ENCODE results near the gene TCEAL7.
"Not testable (repeated sequence)": the region's sequence is repeated elsewhere in the genome, so short reads cannot be mapped to it uniquely, and the experiment has no call there.

TCEAL7 gene

GRCh38 chrX:103357871-103358270, 27.8 kb downstream of the TCEAL7 start:
- Mint-ChIP-seq H3K9me3 (no peaks in the 10 kb centered on the region), H3K27ac (no peak overlapping the region), H3K4me1 (peaks cover 15% of the 10 kb centered on the region), H3K27me3 (no peaks in the 10 kb centered on the region), H3K4me3 (no peak overlapping the region)
- DNase-seq (no peak), ATAC-seq (no peak)

DNA sequence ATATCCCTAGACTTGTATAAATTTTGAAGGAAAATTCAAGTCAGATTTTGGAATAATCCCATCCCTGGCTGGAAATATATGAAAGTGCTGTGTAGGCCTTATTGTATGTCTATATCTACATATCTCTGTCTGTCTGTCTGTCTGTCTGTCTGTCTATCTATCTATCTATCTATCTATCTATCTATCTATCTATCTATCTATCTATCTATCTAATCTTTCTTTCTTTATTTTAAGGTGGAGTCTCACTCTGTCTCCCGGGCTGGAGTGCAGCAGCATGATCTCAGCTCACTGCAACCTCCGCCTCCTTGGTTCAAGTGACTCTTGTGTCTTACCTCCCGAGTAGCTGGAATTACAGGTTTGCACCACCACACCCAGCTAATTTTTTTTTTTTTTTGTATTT, 29.6 kb downstream of the TCEAL7 start:
- not testable (repeated sequence) for H3K27me3 Mint-ChIP-seq

GRCh38 chrX:103360092-103360491, 30.1 kb downstream of the TCEAL7 start:
- no peak overlapping the region for H3K4me3 Mint-ChIP-seq
- DNase-seq (no peak), ATAC-seq (no peak)
- no peaks in the 10 kb centered on the region for H3K9me3 Mint-ChIP-seq
- no peaks in the 10 kb centered on the region for H3K27me3 Mint-ChIP-seq
- peaks cover 15% of the 10 kb centered on the region for H3K4me1 Mint-ChIP-seq
- H3K27ac Mint-ChIP-seq, result no peak overlapping the region

More for the DNA sequence above, 29.6 kb downstream of the TCEAL7 start:
- ATAC-seq, H3K27ac Mint-ChIP-seq, H3K9me3 Mint-ChIP-seq, H3K4me3 Mint-ChIP-seq, DNase-seq: not testable (repeated sequence)
- peaks cover 15% of the 10 kb centered on the region for H3K4me1 Mint-ChIP-seq

DNA sequence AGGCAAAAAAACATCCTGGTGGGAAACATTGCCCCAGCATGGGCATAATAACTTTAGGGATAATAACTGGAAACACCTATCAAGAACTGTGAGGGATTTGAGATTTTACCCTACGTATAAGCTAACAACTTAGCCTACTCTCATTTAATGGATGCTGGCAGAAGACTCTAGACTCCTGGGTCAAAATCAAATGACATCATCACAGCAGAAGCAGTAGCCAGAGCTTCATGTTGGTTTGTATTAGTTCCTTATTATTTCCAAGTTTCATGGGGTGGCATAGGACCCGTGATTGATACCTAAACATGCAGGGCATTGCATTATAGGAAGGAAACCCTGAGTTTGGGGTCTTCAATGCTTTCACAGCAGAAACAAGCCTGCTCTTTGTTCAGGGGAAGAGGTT, 30.9 kb downstream of the TCEAL7 start:
- no peak overlapping the region for H3K27ac Mint-ChIP-seq
- ATAC-seq (no peak), DNase-seq (no peak)
- no peak overlapping the region for H3K4me3 Mint-ChIP-seq
- no peaks in the 10 kb centered on the region for H3K9me3 Mint-ChIP-seq
- peaks cover 11% of the 10 kb centered on the region for H3K4me1 Mint-ChIP-seq
- H3K27me3 Mint-ChIP-seq, result no peaks in the 10 kb centered on the region

DNA sequence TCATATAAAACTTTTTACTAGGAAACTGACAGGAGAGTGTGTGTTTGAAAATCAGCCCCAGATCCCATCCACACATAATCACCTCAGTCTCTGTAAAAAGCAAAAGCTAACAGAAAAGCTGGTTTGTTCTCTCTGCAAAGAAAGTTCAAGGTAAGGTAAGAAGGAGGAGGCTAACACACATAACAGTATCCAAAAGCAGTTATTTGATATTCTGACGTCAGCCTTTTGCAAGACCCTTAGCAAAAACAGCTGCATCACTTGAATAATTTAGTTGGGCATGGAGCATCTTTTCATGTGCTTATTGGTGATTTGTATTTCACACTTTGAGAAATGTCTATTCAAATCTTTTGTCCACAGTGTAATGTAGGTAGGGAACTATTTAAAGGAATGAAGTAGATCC, 31.8 kb downstream of the TCEAL7 start:
- Mint-ChIP-seq H3K27ac (no peak overlapping the region), H3K4me1 (peaks cover 9% of the 10 kb centered on the region), H3K9me3 (no peaks in the 10 kb centered on the region), H3K4me3 (no peak overlapping the region), H3K27me3 (no peaks in the 10 kb centered on the region)
- no peak for ATAC-seq
- DNase-seq, result no peak

DNA sequence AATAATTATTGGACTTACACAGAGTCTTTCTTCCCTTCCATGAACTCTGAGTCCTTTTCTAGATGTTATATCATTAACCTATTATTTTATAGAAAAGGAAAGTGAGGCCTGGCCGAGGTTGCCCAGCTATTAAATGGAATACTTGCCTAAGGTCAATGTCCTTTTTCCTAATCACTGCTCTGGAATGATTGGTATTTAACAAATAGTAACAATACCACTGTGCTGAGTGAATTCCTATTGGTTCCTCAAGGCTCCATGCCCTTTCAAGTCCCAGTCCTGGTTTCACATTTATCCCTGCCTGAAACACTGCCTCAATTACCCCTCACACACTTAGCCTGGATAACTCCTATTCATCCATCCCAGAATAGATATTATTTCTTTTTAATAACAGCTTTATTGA, 32.4 kb downstream of the TCEAL7 start:
- H3K9me3 Mint-ChIP-seq, result no peaks in the 10 kb centered on the region
- H3K27ac Mint-ChIP-seq, result no peak overlapping the region
- no peak overlapping the region for H3K4me3 Mint-ChIP-seq
- ATAC-seq, result no peak
- H3K4me1 Mint-ChIP-seq, result peaks cover 3% of the 10 kb centered on the region
- no peak for DNase-seq
- no peaks in the 10 kb centered on the region for H3K27me3 Mint-ChIP-seq

- Mint-ChIP-seq H3K9me3 (no peaks in the 10 kb centered on the region), H3K27ac (no peak overlapping the region), H3K4me3 (no peak overlapping the region), H3K4me1 (no peaks in the 10 kb centered on the region), H3K27me3 (no peaks in the 10 kb centered on the region)
- ATAC-seq (no peak), DNase-seq (no peak)
Measured at GRCh38 chrX:103363046-103363445, 33.0 kb downstream of the TCEAL7 start.

- Mint-ChIP-seq H3K27ac (no peak overlapping the region), H3K9me3 (no peaks in the 10 kb centered on the region), H3K4me3 (no peak overlapping the region), H3K4me1 (no peaks in the 10 kb centered on the region), H3K27me3 (peaks cover 7% of the 10 kb centered on the region)
- ATAC-seq, result no peak
- DNase-seq, result no peak
Measured at GRCh38 chrX:103367502-103367901, 37.5 kb downstream of the TCEAL7 start.

GRCh38 chrX:103369479-103369878, 39.4 kb downstream of the TCEAL7 start:
- H3K27ac Mint-ChIP-seq, result no peak overlapping the region

DNA sequence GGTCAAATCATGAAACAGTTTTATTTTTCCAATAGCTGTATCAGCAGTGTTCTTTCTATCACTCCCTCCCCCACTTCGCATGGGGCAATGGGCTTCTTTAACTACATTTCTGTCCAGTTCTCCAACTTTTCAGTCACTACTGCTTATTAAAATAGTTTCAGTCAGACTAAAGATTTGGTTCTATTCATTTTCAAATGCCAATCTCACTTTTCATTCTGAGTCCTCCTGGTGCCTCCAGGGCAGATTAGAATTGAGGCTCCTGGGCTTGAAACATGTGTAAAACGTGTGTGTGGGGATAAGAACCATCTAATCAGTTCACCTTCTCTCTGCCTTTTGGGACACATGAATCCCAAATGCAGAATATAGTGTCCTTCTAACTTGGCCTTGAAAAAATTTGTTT, 42.8 kb downstream of the TCEAL7 start:
- peaks cover 7% of the 10 kb centered on the region for H3K27me3 Mint-ChIP-seq
- no peaks in the 10 kb centered on the region for H3K9me3 Mint-ChIP-seq
- H3K4me3 Mint-ChIP-seq, result no peak overlapping the region
- H3K27ac Mint-ChIP-seq, result no peak overlapping the region
- ATAC-seq (no peak), DNase-seq (no peak)
- peaks cover 13% of the 10 kb centered on the region for H3K4me1 Mint-ChIP-seq

More at GRCh38 chrX:103369479-103369878, 39.4 kb downstream of the TCEAL7 start:
- H3K4me1 Mint-ChIP-seq, result no peaks in the 10 kb centered on the region
- DNase-seq (no peak), ATAC-seq (no peak)
- no peaks in the 10 kb centered on the region for H3K9me3 Mint-ChIP-seq
- no peak overlapping the region for H3K4me3 Mint-ChIP-seq
- peaks cover 7% of the 10 kb centered on the region for H3K27me3 Mint-ChIP-seq

DNA sequence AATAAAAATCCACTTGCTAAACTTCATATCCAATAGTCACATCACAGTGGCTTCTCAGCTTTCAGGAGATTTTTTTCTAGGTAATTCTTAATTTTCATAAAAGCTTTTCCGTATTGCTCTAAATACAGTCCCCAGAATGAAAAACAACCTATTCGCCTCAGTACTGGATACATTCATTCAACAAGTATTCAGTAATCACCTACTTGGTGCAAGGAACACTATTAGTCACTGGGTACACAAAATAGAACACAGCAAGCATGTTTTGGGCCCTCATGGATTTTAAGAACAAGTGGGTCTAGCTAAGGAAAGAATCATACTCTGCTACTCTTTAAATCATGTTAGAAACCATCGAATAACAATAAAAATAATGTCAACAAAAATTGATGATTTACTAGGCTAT, 43.5 kb downstream of the TCEAL7 start:
- H3K4me3 Mint-ChIP-seq, result no peak overlapping the region
- DNase-seq (no peak), ATAC-seq (no peak)
- H3K27ac Mint-ChIP-seq, result no peak overlapping the region
- H3K4me1 Mint-ChIP-seq, result peaks cover 14% of the 10 kb centered on the region
- H3K9me3 Mint-ChIP-seq, result no peaks in the 10 kb centered on the region
- peaks cover 6% of the 10 kb centered on the region for H3K27me3 Mint-ChIP-seq

DNA sequence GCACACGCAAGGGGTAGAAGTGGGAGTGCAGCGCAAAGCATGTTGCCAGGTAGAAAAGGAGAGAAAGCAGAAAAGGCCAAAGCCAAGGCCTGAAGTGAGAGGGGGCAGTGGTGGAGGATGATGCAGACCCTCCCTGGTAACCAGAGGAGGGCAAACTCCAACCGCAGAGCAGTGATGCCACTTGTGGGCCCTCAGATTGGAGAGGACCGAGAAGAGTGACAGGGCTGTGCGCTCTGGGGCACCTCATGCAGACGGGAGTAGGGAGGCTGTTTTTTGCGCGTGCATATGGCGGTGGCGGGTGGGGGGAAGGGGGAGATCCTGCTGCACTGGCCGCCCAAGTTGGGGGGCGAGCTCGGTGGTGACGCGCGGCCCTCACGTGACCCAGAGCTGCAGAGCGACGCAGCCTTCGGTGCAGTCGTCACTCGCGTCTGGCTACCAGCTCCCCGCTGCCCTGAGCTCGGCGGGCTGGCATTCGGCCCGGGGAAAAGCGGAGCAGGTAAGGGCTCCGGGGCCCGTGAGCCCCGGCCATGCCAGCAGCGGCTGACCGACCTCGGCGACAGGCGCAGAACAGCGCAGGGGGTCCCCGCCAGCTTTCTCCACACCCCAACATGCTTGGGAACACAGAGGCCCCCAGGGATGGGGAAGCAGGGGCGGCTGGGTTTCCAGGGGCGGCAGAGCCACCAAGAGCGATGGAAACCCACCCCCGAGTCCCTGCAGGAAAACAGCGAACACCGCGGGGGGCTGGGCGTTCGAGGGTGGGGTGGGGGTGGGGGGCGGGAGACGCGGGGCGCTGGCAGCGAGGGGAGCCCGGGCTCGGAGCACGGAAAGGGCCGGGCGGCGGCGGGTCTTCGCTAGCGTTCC, 46.3 kb downstream of the TCEAL7 start, which contains the start of gene BEX3:
BEX3 (plus strand) TSS at position 421 of the 861 bp plus-strand sequence. CDS start 984 bp downstream, outside the sequence.
- no peaks in the 10 kb centered on the region for H3K27me3 Mint-ChIP-seq
- no peaks in the 10 kb centered on the region for H3K9me3 Mint-ChIP-seq
- ATAC-seq (peak; percentile 85), DNase-seq (peak; percentile 11 to 38)
- H3K27ac Mint-ChIP-seq, result peak within 1 kb of the TSS; percentile 74 to 91
- H3K4me3 Mint-ChIP-seq, result peak within 1 kb of the TSS; percentile 83 to 85
- peaks cover 14% of the 10 kb centered on the region for H3K4me1 Mint-ChIP-seq

DNA sequence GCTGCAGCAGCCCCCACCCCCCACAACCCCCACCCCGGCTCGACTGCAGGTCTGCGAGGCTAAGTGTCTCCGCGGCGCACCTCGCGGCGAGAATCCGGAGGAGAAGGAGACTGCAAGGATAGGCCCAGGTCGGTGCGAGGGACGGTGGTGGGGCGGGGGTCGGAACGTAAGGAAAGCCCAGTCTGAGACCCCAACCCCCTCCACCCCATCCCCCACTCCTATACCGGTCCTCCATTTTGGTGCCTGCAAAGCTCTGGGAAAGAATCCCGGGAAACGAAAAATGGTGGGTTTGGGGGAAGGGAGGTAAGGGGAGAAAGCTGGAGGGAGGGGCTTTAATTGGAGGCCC, 46.9 kb downstream of the TCEAL7 start:
- ATAC-seq, result peak; percentile 65
- H3K27ac Mint-ChIP-seq, result peak overlapping the region in 1 of 2 donors; percentile 43
- H3K4me1 Mint-ChIP-seq, result peaks cover 14% of the 10 kb centered on the region

DNA sequence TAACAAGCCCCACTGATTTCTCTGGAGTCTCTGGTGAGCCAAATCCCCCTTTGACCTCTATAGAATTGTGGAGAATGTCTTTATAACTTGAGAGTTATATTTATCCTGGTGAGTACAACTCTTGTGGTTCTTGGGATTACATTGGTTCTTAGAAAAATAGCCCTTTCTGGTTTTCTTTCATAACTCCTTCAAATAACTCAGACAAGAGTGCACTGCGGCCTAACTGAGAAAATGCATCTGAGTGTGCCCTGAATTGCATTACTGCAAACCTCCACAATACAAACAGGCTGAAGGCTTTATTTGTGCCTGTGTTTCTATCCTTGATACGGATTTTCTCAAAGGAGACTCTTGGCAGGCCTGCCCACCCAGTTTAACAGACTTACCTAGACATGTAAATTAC, 49.0 kb downstream of the TCEAL7 start:
- no peak for ATAC-seq
- Mint-ChIP-seq H3K9me3 (no peaks in the 10 kb centered on the region), H3K4me1 (peaks cover 14% of the 10 kb centered on the region), H3K27ac (no peak overlapping the region), H3K4me3 (no peak overlapping the region), H3K27me3 (no peaks in the 10 kb centered on the region)
- no peak for DNase-seq

More for the DNA sequence above, 46.9 kb downstream of the TCEAL7 start:
- Mint-ChIP-seq H3K4me3 (peak overlapping the region; percentile 77 to 83), H3K27me3 (no peaks in the 10 kb centered on the region), H3K9me3 (no peaks in the 10 kb centered on the region)
- DNase-seq, result no peak
